H1 (cell line): Measurements from ENCODE around the gene PTPRC. TPM values are rescaled to one million over a fixed set of nuclear protein-coding genes. Genes with fewer than 3 reads are reported as not detected.

Experiments used
- CTCF ChIA-PET: fragments of 300-600 bp; sonication (Branson Sonifier 250); formaldehyde crosslinking; loops from one replicate; lab custom pipeline; 2021; ENCODE audit not compliant: partially characterized antibody; lab: Charles Lee
- POLR2A ChIA-PET: fragments of 300-600 bp; sonication (Branson Sonifier 250); formaldehyde crosslinking; loops from one replicate; lab custom pipeline; 2021; ENCODE audit warnings: inconsistent platforms; ENCODE audit not compliant: partially characterized antibody; lab: Charles Lee
- DNase-seq, 2 experiments: peaks; one replicate each; pipeline versions ENCODE4 v3.0.0 to v3.0.0-alpha.2; 2010 to 2022; ENCODE audit warnings: low spot score in 2 of 2, low read depth in 1 of 2, mixed read lengths in 1 of 2
- FAIRE-seq: peaks from 2 replicates; lab custom pipeline; 2011; peaks lifted over from hg19 to GRCh38; lab: Jason Lieb, UNC
- H2AFZ ChIP-seq: 2 replicates; pipeline ENCODE4 v1.8.1; 2012; ENCODE audit warnings: low read length, inconsistent platforms
- H2AK5ac ChIP-seq: 2 replicates; pipeline ENCODE4 v1.6.1; 2013; ENCODE audit warnings: low read depth, low read length
- H2BK120ac ChIP-seq: replicated peaks from 2 replicates; pipeline ENCODE3; 2013; ENCODE audit warnings: low read depth, low read length, inconsistent platforms
- H2BK12ac ChIP-seq: 2 replicates; pipeline ENCODE4 v1.6.1; 2013; ENCODE audit warnings: low read depth, low read length
- H2BK15ac ChIP-seq: 2 replicates; pipeline ENCODE4 v1.6.1; 2013; ENCODE audit warnings: low read length
- H2BK20ac ChIP-seq: 2 replicates; pipeline ENCODE4 v1.6.1; 2013; ENCODE audit warnings: low read length
- H2BK5ac ChIP-seq: 2 replicates; pipeline ENCODE4 v1.6.1; 2013; ENCODE audit warnings: low read depth, low read length
- H3K14ac ChIP-seq: 2 replicates; pipeline ENCODE4 v1.6.1; 2013; ENCODE audit warnings: inconsistent platforms; ENCODE audit not compliant: insufficient read length
- H3K18ac ChIP-seq: 2 replicates; pipeline ENCODE4 v1.6.1; 2013; ENCODE audit warnings: low read length; ENCODE audit errors: extremely low read depth
- H3K23ac ChIP-seq: 2 replicates; pipeline ENCODE4 v1.6.1; 2013; ENCODE audit warnings: inconsistent platforms; ENCODE audit not compliant: insufficient read length
- H3K23me2 ChIP-seq: 2 replicates; pipeline ENCODE4 v1.6.1; 2013; ENCODE audit warnings: low read depth, low read length
- H3K27ac ChIP-seq: 2 replicates; pipeline ENCODE4 v1.6.1; 2011; ENCODE audit warnings: low read depth, low read length, inconsistent platforms
- H3K27me3 ChIP-seq, 4 experiments: replicated peaks in 1 of 4; 1 replicate in 1 of 4; 2 replicates in 3 of 4; pipeline versions ENCODE4 v1.6.1 to v1.8.1; 2011 to 2013; ENCODE audit warnings: low read length in 3 of 4, mild to moderate bottlenecking in 3 of 4, inconsistent platforms in 2 of 4, mixed read lengths in 2 of 4, moderate library complexity in 1 of 4; ENCODE audit not compliant: control insufficient read depth in 3 of 4, insufficient read depth in 3 of 4; ENCODE audit errors: extremely low read depth in 1 of 4
- H3K36me3 ChIP-seq, 4 experiments: 2 replicates each; pipeline versions ENCODE4 v1.6.1 to v1.8.1; 2011 to 2013; ENCODE audit warnings: mild to moderate bottlenecking in 4 of 4, low read length in 3 of 4, moderate library complexity in 2 of 4, control low read depth in 1 of 4, inconsistent platforms in 1 of 4; ENCODE audit not compliant: insufficient read depth in 4 of 4, control insufficient read depth in 2 of 4
- H3K4ac ChIP-seq: replicated peaks from 2 replicates; pipeline ENCODE3; 2013; ENCODE audit warnings: low read length, low read depth, mixed read lengths, inconsistent platforms; ENCODE audit not compliant: insufficient read length
- H3K4me1 ChIP-seq, 4 experiments: replicated peaks in 1 of 4; 1 replicate in 1 of 4; 2 replicates in 3 of 4; pipeline versions ENCODE4 v1.6.1 to v1.8.1; 2011 to 2013; ENCODE audit warnings: low read length in 3 of 4, inconsistent platforms in 2 of 4, mixed read lengths in 1 of 4; ENCODE audit not compliant: insufficient read depth in 4 of 4, control insufficient read depth in 3 of 4
- H3K4me2 ChIP-seq, 2 experiments: 2 replicates each; pipeline versions ENCODE4 v1.6.1 to v1.8.1; 2011 to 2013; ENCODE audit warnings: low read depth in 2 of 2, low read length in 2 of 2, control low read depth in 1 of 2, inconsistent platforms in 1 of 2, mild to moderate bottlenecking in 1 of 2; ENCODE audit not compliant: insufficient read depth in 1 of 2
- H3K4me3 ChIP-seq, 4 experiments: fragments of 200-600, 300-600 bp in 1 of 4; sonication (generic), shearing (Covaris generic), sonication (Bioruptor Twin) in 1 of 4; 2 replicates each; pipeline versions ENCODE4 v1.5.1 to v1.8.1; 2011 to 2016; ENCODE audit warnings: low read length in 4 of 4, low read depth in 3 of 4, control low read depth in 2 of 4, inconsistent platforms in 2 of 4, mild to moderate bottlenecking in 2 of 4, mixed read lengths in 1 of 4, moderate library complexity in 1 of 4; ENCODE audit not compliant: insufficient read depth in 2 of 4; ENCODE audit errors: extremely low read depth in 1 of 4
- H3K56ac ChIP-seq: replicated peaks from 2 replicates; pipeline ENCODE3; 2013; ENCODE audit warnings: low read depth, mild to moderate bottlenecking, mixed read lengths, low read length, inconsistent platforms; ENCODE audit not compliant: insufficient read length
- H3K79me1 ChIP-seq: 2 replicates; pipeline ENCODE4 v1.6.1; 2013; ENCODE audit warnings: low read depth, low read length, control low read depth
- H3K79me2 ChIP-seq, 2 experiments: 2 replicates each; pipeline versions ENCODE4 v1.6.1 to v1.8.1; 2012 to 2013; ENCODE audit warnings: low read length in 2 of 2, mild to moderate bottlenecking in 2 of 2, inconsistent platforms in 1 of 2; ENCODE audit not compliant: insufficient read depth in 2 of 2, control insufficient read depth in 1 of 2
- H3K9ac ChIP-seq, 4 experiments: replicated peaks in 1 of 4; 1 replicate in 1 of 4; 2 replicates in 3 of 4; pipeline versions ENCODE4 v1.6.1 to v1.8.1; 2011 to 2013; ENCODE audit warnings: low read depth in 3 of 4, low read length in 3 of 4, control low read depth in 2 of 4, mild to moderate bottlenecking in 2 of 4, moderate library complexity in 2 of 4, inconsistent platforms in 1 of 4; ENCODE audit errors: extremely low read depth in 1 of 4
- H3K9me3 ChIP-seq, 2 experiments: 2 replicates each; pipeline versions ENCODE4 v1.6.1 to v1.8.1; 2012 to 2013; ENCODE audit warnings: mild to moderate bottlenecking in 2 of 2, moderate library complexity in 2 of 2, control low read depth in 1 of 2, inconsistent platforms in 1 of 2, low read depth in 1 of 2, low read length in 1 of 2, mixed read lengths in 1 of 2; ENCODE audit not compliant: insufficient read depth in 2 of 2
- H4K20me1 ChIP-seq, 2 experiments: replicated peaks in 1 of 2; 2 replicates each; pipeline versions ENCODE3 to v1.8.1; 2011 to 2013; ENCODE audit warnings: inconsistent platforms in 2 of 2, low read length in 2 of 2, mild to moderate bottlenecking in 1 of 2; ENCODE audit not compliant: insufficient read depth in 2 of 2, control insufficient read depth in 1 of 2
- H4K5ac ChIP-seq: 2 replicates; pipeline ENCODE4 v1.6.1; 2013; ENCODE audit warnings: low read length, low read depth, mixed read lengths, inconsistent platforms; ENCODE audit not compliant: insufficient read length
- H4K8ac ChIP-seq: 2 replicates; pipeline ENCODE4 v1.8.0; 2013; ENCODE audit warnings: mild to moderate bottlenecking, moderate library complexity, low read length, inconsistent platforms; ENCODE audit not compliant: insufficient read depth; ENCODE audit errors: extremely low read depth
- H4K91ac ChIP-seq: replicated peaks from 2 replicates; pipeline ENCODE3; 2013; ENCODE audit warnings: low read length, mixed read lengths, inconsistent platforms; ENCODE audit not compliant: insufficient read length
- ATF2 ChIP-seq: IDR thresholded peaks from 2 replicates; pipeline ENCODE4 v1.6.1; 2012; ENCODE audit warnings: low read length, inconsistent platforms
- JUN ChIP-seq: IDR thresholded peaks from 2 replicates; pipeline ENCODE4 v1.6.1; 2011; ENCODE audit warnings: low read depth, mild to moderate bottlenecking, improper control_type of control experiment, low read length
- KDM5A ChIP-seq: fragments of 200-600 bp; IDR thresholded peaks from 2 replicates; pipeline ENCODE4 v1.7.1; 2012; ENCODE audit warnings: mild to moderate bottlenecking, low read length, inconsistent platforms, mixed read lengths
- MAX ChIP-seq: IDR thresholded peaks from 2 replicates; pipeline ENCODE4 v1.6.1; 2012; ENCODE audit warnings: inconsistent platforms
- SAP30 ChIP-seq: fragments of 300-600 bp; sonication (generic); IDR thresholded peaks from 2 replicates; pipeline ENCODE4 v1.7.1; 2012; ENCODE audit warnings: low read length, moderate library complexity, mild to moderate bottlenecking, inconsistent platforms; ENCODE audit not compliant: insufficient read depth, insufficient replicate concordance
- WGBS, 2 experiments: shearing (Covaris generic) in 1 of 2; methylation state at CpG; one replicate each; pipeline versions ENCODE4 v1.1.6 to v1.1.7; 2013 to 2015; ENCODE audit warnings: low lambda C conversion rate in 2 of 2, mixed read lengths in 2 of 2, inconsistent platforms in 1 of 2, low coverage in 1 of 2, missing lambda C conversion rate in 1 of 2; ENCODE audit not compliant: insufficient replicate concordance in 2 of 2, insufficient coverage in 1 of 2, insufficient read length in 1 of 2; ENCODE audit errors: extremely low coverage in 1 of 2, missing lambda C conversion rate in 1 of 2; 5-methylcytosine and 5-hydroxymethylcytosine counted together
- polyA plus RNA-seq, 7 experiments: library from polyadenylated mRNA; depleted of rRNA in 3 of 7; stranded (reverse) in 5 of 7; unstranded in 2 of 7; fragments of >200 nt in 5 of 7; fragments of 200-250 nt in 2 of 7; gene quantifications; 1 replicate in 5 of 7; 2 replicates in 1 of 7; 4 replicates in 1 of 7; pipeline versions ENCODE4 v1.2.1 to v1.2.3, GENCODE V29; 2011 to 2013; ENCODE audit warnings: missing spikeins in 2 of 7, mixed read lengths in 2 of 7
- total RNA-seq: library from RNA; stranded (reverse); fragmentation: NEBNext Ultra II Directional; extraction: Animal tissue kit (Norgen Biotek cat#: 25700); gene quantifications from 2 replicates; pipeline ENCODE4 v1.2.1, GENCODE V29; 2021

The PTPRC gene
- total and polyA plus RNA-seq, 2 of the 8 experiments (the other 6 are each of a cell fraction or from before 2014, with no cell fraction given): 0.05 TPM; not detected in 1

DNA sequence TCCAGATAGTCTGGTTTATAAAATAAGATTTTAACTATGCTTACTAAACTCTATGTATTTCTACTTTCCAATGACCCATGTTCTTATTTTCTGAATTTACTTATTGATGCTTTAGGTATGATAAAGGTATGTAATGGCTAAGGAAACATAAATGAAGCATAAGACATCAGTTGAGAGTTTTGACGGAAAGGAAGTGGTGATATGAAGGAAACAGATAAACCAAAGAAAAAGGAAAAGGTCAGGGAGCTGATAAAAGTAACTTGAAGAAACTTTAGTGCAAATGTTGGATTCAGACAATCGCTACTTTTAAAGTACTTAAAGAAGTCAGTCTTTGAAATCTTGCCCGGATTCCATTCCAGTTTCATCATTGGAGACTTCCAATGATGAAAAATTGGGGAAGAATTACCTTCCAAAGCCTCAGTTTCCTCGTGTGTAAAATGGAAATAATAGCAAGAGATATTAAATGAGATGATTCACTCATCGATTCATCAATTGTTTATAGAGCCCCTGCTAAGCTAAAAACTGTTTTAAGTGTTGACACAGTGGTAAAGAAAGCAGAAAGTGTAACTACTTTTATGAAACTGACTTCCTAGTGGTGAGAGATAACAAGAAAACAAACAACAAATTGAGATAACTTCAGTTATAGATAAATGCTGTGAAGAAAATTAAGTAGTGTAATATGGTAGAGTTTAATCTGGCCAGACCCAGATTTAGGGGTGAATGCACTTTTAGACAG lies 10.6 kb downstream of the PTPRC start:
- Histone ChIP-seq H2AK5ac (no peak overlapping the region), H3K4me1 (no peaks in the 10 kb centered on the region), H3K27ac (no peak overlapping the region), H3K79me2 (no peaks in the 10 kb centered on the region), H3K36me3 (no peaks in the 10 kb centered on the region), H2BK12ac (no peak overlapping the region), H3K23ac (no peak overlapping the region), H3K4me3 (no peak overlapping the region), H3K4me2 (no peak overlapping the region), H3K18ac (no peak overlapping the region), H2BK20ac (no peak overlapping the region), H4K20me1 (no peaks in the 10 kb centered on the region), H4K8ac (no peak overlapping the region), H2BK15ac (no peak overlapping the region), H4K5ac (no peak overlapping the region), H3K56ac (no peak overlapping the region), H3K9me3 (no peaks in the 10 kb centered on the region), H3K79me1 (no peaks in the 10 kb centered on the region), H2BK120ac (no peak overlapping the region), H2AFZ (no peak overlapping the region), H3K14ac (no peak overlapping the region), H2BK5ac (no peak overlapping the region), H4K91ac (no peak overlapping the region), H3K9ac (no peak overlapping the region), H3K4ac (no peak overlapping the region), H3K23me2 (no peaks in the 10 kb centered on the region), H3K27me3 (no peaks in the 10 kb centered on the region)
- WGBS, 2 experiments: 94 to 100% methylated on average over 1 to 5 of the region's 5 CpGs
- POLR2A ChIA-PET: no interaction called here
- no peak for TF ChIP-seq MAX
- no peak for TF ChIP-seq KDM5A
- no peak for TF ChIP-seq ATF2
- TF ChIP-seq JUN: no peak
- TF ChIP-seq SAP30: no peak
- FAIRE-seq (no peak), DNase-seq (no peak)
- CTCF ChIA-PET: interaction anchor here (0.7 kb wide), 1 partner anchor 46 kb away, joined by 3 read pairs; no protein-coding TSS in a partner anchor
